Tongue (tissue), 2 donors: ENCODE data around the gene BUD13. TPM values are rescaled to one million over a fixed set of nuclear protein-coding genes. Genes with fewer than 3 reads are reported as not detected.
"Not testable (repeated sequence)": the region's sequence is repeated elsewhere in the genome, so short reads cannot be mapped to it uniquely, and the experiment has no call there.

ENCODE experiments used
- DNase-seq: peaks from one replicate; pipeline ENCODE4 v3.0.0-alpha.2; 2015
- total RNA-seq: library from RNA; depleted of rRNA; stranded (reverse); fragments of >200 nt; gene quantifications from one replicate; pipeline ENCODE4 v1.2.3, GENCODE V29; 2014

Gene BUD13
- total RNA-seq, 1 donor from 2014 or later: 18.7 TPM

- DNase-seq: no peak
These were observed 19.5 kb upstream of the BUD13 start for GRCh38 chr11:116792144-116792868.

GRCh38 chr11:116791813-116792143 lies 19.0 kb upstream of the BUD13 start, which contains the start of gene APOA5:
Gene APOA5 (minus strand): TSS chr11:116791879. CDS start chr11:116791860, 19 bp downstream.
- DNase-seq: no peak

- peak; percentile 84 for DNase-seq
These were observed 18.4 kb upstream of the BUD13 start for GRCh38 chr11:116791002-116791812.

GRCh38 chr11:116790167-116791001 lies 17.6 kb upstream of the BUD13 start:
- peak; percentile 19 for DNase-seq

- DNase-seq: no peak
These were observed 16.2 kb upstream of the BUD13 start for GRCh38 chr11:116788975-116789374.

GRCh38 chr11:116788534-116788933 lies 15.7 kb upstream of the BUD13 start:
- no peak for DNase-seq

GRCh38 chr11:116787786-116788486 lies 15.1 kb upstream of the BUD13 start, which contains the start of gene ZPR1:
Gene ZPR1 (minus strand): TSS chr11:116788023. CDS start chr11:116787990, 33 bp downstream.
- DNase-seq: peak; percentile 92

- peak; percentile 32 for DNase-seq
These were observed 14.6 kb upstream of the BUD13 start for GRCh38 chr11:116787436-116787785.

GRCh38 chr11:116786966-116787365 lies 14.2 kb upstream of the BUD13 start:
- DNase-seq: peak; percentile 6

GRCh38 chr11:116786326-116786725 lies 13.5 kb upstream of the BUD13 start:
- DNase-seq: no peak

GRCh38 chr11:116782728-116783127 lies 9.9 kb upstream of the BUD13 start:
- no peak for DNase-seq

- DNase-seq: no peak
These were observed 5.8 kb upstream of the BUD13 start for GRCh38 chr11:116778556-116778955.

GRCh38 chr11:116777056-116777455 lies 4.3 kb upstream of the BUD13 start:
- DNase-seq: no peak

- no peak for DNase-seq
These were observed 3.8 kb upstream of the BUD13 start for GRCh38 chr11:116776522-116776984.

- DNase-seq: no peak
These were observed 3.2 kb upstream of the BUD13 start for GRCh38 chr11:116775975-116776374.

GRCh38 chr11:116774661-116775060 lies 1.9 kb upstream of the BUD13 start:
- DNase-seq: no peak

- no peak for DNase-seq
These were observed 663 bp upstream of the BUD13 start for GRCh38 chr11:116773203-116774097.

GRCh38 chr11:116771935-116772334 lies 852 bp downstream of the BUD13 start:
- DNase-seq: no peak

GRCh38 chr11:116762132-116762531 lies 10.7 kb downstream of the BUD13 start:
- DNase-seq: no peak

- not testable (repeated sequence) for DNase-seq
These were observed 16.7 kb downstream of the BUD13 start for GRCh38 chr11:116756044-116756443.
